CD14-positive monocyte (primary cell): ENCODE results near the gene ADK. TPM values are rescaled to one million over a fixed set of nuclear protein-coding genes. Genes with fewer than 3 reads are reported as not detected.

Source experiments
- DNase-seq, 3 donors: peaks; one replicate each; pipeline ENCODE4 v3.0.0-alpha.2; 2011 to 2022
- H2AFZ ChIP-seq: 2 replicates; pipeline ENCODE4 v1.6.0; 2012; ENCODE audit warnings: mild to moderate bottlenecking, low read depth, low read length, inconsistent platforms; ENCODE audit not compliant: insufficient read depth, poor library complexity, severe bottlenecking
- H3K27ac ChIP-seq, 2 donors: 1 replicate in 1 of 2; 2 replicates in 1 of 2; pipeline ENCODE4 v1.5.1; 2012 to 2013; ENCODE audit warnings: low read length in 2 of 2, control low read depth in 1 of 2, inconsistent platforms in 1 of 2, low read depth in 1 of 2, mild to moderate bottlenecking in 1 of 2
- H3K27me3 ChIP-seq, 2 donors: one replicate each; pipeline versions ENCODE4 v1.6.0 to v1.6.1; 2011 to 2013; ENCODE audit warnings: low read length in 2 of 2; ENCODE audit not compliant: control insufficient read depth in 2 of 2, insufficient read depth in 2 of 2
- H3K36me3 ChIP-seq, 2 donors: replicated peaks in 1 of 2; 1 replicate in 1 of 2; 2 replicates in 1 of 2; pipeline versions ENCODE4 v1.5.1 to v1.6.1; 2012 to 2013; ENCODE audit warnings: low read length in 2 of 2, control low read depth in 1 of 2, inconsistent platforms in 1 of 2, mild to moderate bottlenecking in 1 of 2; ENCODE audit not compliant: insufficient read depth in 2 of 2, control insufficient read depth in 1 of 2
- H3K4me1 ChIP-seq, 2 donors: 1 replicate in 1 of 2; 2 replicates in 1 of 2; pipeline versions ENCODE4 v1.5.1 to v1.6.1; 2012 to 2013; ENCODE audit warnings: low read length in 2 of 2, control low read depth in 1 of 2, inconsistent platforms in 1 of 2, mild to moderate bottlenecking in 1 of 2, moderate library complexity in 1 of 2; ENCODE audit not compliant: insufficient read depth in 2 of 2, control insufficient read depth in 1 of 2
- H3K4me2 ChIP-seq: replicated peaks from 2 replicates; pipeline ENCODE3; 2012; ENCODE audit warnings: low read length, moderate library complexity, mild to moderate bottlenecking; ENCODE audit not compliant: poor library complexity, severe bottlenecking; ENCODE audit errors: extremely low read depth
- H3K4me3 ChIP-seq, 3 experiments: fragments of 200-600 bp in 1 of 3; sonication (generic) in 1 of 3; replicated peaks in 1 of 3; 1 replicate in 2 of 3; 2 replicates in 1 of 3; pipeline ENCODE4 v1.5.1; 2011 to 2013; ENCODE audit warnings: low read length in 3 of 3, mild to moderate bottlenecking in 3 of 3, control low read depth in 2 of 3, low read depth in 2 of 3, inconsistent platforms in 1 of 3, moderate library complexity in 1 of 3
- H3K79me2 ChIP-seq: 2 replicates; pipeline ENCODE4 v1.6.0; 2012; ENCODE audit warnings: mild to moderate bottlenecking, control low read depth, inconsistent platforms, low read length, moderate library complexity; ENCODE audit not compliant: insufficient read depth
- H3K9ac ChIP-seq: 2 replicates; pipeline ENCODE4 v1.6.0; 2017; ENCODE audit warnings: low read length, mild to moderate bottlenecking; ENCODE audit not compliant: insufficient read depth, poor library complexity, severe bottlenecking
- H3K9me3 ChIP-seq, 2 donors: replicated peaks in 1 of 2; 1 replicate in 1 of 2; 2 replicates in 1 of 2; pipeline versions ENCODE4 v1.5.1 to v1.6.1; 2012 to 2013; ENCODE audit warnings: low read length in 2 of 2, control low read depth in 1 of 2; ENCODE audit not compliant: control insufficient read depth in 1 of 2, insufficient read depth in 1 of 2
- H4K20me1 ChIP-seq: 2 replicates; pipeline ENCODE4 v1.6.0; 2012; ENCODE audit warnings: mild to moderate bottlenecking, low read length, control low read depth, moderate library complexity; ENCODE audit not compliant: insufficient read depth
- H3K27ac Mint-ChIP-seq, 7 donors: one replicate each; pipeline ENCODE4 v1.8.0; 2020; ENCODE audit warnings: mild to moderate bottlenecking in 7 of 7, mixed read lengths in 7 of 7, moderate library complexity in 6 of 7, inconsistent platforms in 2 of 7
- H3K27me3 Mint-ChIP-seq, 3 donors: one replicate each; pipeline ENCODE4 v1.8.0; 2021 to 2022; ENCODE audit warnings: low read depth in 3 of 3, mild to moderate bottlenecking in 3 of 3, mixed read lengths in 3 of 3, moderate library complexity in 3 of 3, inconsistent platforms in 1 of 3
- H3K36me3 Mint-ChIP-seq, 2 donors: one replicate each; pipeline ENCODE4 v1.8.0; 2020; ENCODE audit warnings: mixed read lengths in 2 of 2, inconsistent platforms in 1 of 2, mild to moderate bottlenecking in 1 of 2
- H3K4me1 Mint-ChIP-seq: one replicate; pipeline ENCODE4 v1.8.0; 2020; ENCODE audit warnings: mild to moderate bottlenecking, mixed read lengths
- H3K4me3 Mint-ChIP-seq, 2 donors: one replicate each; pipeline ENCODE4 v1.8.0; 2020; ENCODE audit warnings: mild to moderate bottlenecking in 2 of 2, mixed read lengths in 2 of 2, moderate library complexity in 1 of 2
- H3K9me3 Mint-ChIP-seq, 7 donors: one replicate each; pipeline ENCODE4 v1.8.0; 2020 to 2022; ENCODE audit warnings: mixed read lengths in 7 of 7, mild to moderate bottlenecking in 6 of 7, moderate library complexity in 6 of 7, inconsistent platforms in 2 of 7
- WGBS: methylation state at CpG from one replicate; pipeline ENCODE4 v1.1.5; 2013; ENCODE audit warnings: missing lambda C conversion rate; ENCODE audit not compliant: insufficient coverage; 5-methylcytosine and 5-hydroxymethylcytosine counted together
- intact Hi-C, 2 donors: fragments of 100-400 bp; cut with micrococcal nuclease; formaldehyde crosslinking; loops; one replicate each; pipeline versions ENCODE4 v1.15.0 to v1.15.1; 2023
- polyA plus RNA-seq, 3 donors: library from polyadenylated mRNA; depleted of rRNA in 1 of 3; unstranded in 2 of 3; stranded (reverse) in 1 of 3; fragments of 300-500 nt in 2 of 3; fragments of >200 nt in 1 of 3; fragmentation: Illumina TruSeq in 2 of 3; gene quantifications; 1 replicate in 2 of 3; 2 replicates in 1 of 3; pipeline ENCODE4 v1.2.3, GENCODE V29; 2012 to 2021
- TF ChIP-seq, protein P1 (sequence below): fragments of 200-600 bp; IDR thresholded peaks from one replicate; pipeline ENCODE4 v1.8.0; 2022; ENCODE audit warnings: antibody characterized with exemption, mild to moderate bottlenecking

The ADK gene
- polyA plus RNA-seq, 3 donors: 6.4 to 38.2 (median 35.7) TPM

DNA sequence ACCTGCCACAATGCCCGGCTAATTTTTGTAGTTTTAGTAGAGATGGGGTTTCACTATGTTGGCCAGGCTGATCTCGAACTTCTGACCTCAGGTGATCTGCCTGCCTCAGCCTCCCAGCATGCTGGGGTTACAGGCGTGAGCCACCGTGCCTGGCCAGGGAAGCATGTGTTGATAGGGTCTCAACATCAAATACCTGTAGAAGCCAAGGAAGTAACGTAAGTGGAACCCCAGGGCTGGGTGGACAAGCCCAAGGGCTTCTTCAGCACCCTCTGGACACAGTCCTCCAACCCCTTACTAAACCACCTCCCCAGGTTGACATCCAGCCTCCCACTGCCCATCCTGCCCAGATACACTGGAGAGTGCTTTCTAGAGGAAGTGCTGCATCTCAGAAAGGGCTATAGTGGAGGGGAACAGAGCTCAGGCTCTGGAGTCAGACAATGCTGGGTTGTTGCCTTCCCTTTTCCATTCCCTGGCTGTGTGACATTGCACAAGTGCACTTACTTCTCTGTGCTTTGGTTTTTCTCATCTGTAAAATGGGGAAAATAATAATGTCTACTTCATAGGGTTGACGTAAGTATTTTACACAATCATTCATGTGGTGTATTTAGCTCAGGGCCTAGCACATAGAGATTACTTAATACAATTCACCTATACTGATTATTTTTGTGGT, 601.5 kb downstream of the ADK start:
- no peaks in the 10 kb centered on the region for H3K79me2 ChIP-seq

DNA sequence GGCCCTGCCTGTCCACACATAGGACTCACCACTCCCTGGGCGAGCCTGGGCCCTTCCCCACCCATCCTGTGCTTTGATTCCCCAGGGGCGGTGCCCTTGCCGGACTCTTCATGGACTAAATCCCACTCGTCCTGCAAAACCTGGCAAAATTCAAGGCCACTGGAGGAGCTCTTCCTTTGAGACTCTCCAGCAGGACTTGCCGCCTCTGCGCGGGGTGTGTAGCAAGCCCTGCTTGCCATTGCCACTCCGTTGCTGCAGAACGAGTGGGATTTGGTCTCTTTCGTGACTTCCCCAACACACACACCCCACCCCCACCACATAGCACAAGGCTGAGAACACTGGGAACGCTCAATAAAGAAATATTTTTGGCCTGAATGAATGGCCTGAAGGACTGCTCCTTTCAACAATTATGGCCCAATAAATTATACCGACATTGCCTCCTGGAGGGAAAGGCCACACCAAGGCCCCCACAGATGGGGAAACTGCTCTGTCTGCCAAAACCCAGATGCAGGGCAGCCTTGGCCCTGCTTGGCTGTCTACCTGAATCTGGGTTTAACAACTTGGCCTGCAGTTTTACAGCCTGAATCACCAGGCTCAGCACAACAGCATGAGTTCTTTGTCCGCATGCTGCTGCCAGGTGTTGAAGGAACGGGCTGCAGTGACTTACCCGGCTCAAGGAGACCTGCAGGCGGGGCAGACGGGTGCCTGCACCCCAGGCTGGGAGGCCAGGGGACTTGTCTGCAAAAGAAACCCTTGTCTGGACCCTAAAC, 602.6 kb downstream of the ADK start:
- Mint-ChIP-seq H3K9me3 (peaks cover 0 to 1% (median 0%) of the 10 kb centered on the region in 7 donors), H3K4me3 (no peak overlapping the region), H3K27ac (peak overlapping the region in 3 of 7 donors; percentile 2 to 20 (median 15)), H3K27me3 (no peaks in the 10 kb centered on the region), H3K4me1 (peaks cover 38% of the 10 kb centered on the region), H3K36me3 (no peaks in the 10 kb centered on the region)
- Histone ChIP-seq H3K27ac (no peak overlapping the region), H3K9me3 (no peaks in the 10 kb centered on the region), H3K27me3 (no peaks in the 10 kb centered on the region), H3K36me3 (no peaks in the 10 kb centered on the region), H3K9ac (no peak overlapping the region), H3K4me2 (no peak overlapping the region), H3K79me2 (no peaks in the 10 kb centered on the region), H3K4me3 (no peak overlapping the region), H3K4me1 (peaks cover 32 to 34% of the 10 kb centered on the region in 2 donors), H4K20me1 (no peaks in the 10 kb centered on the region), H2AFZ (no peak overlapping the region)
- 90% methylated on average over 10 of the region's 17 CpGs for WGBS
- no peak for DNase-seq
- intact Hi-C loops: no loop called here
- TF ChIP-seq, protein P1, sequence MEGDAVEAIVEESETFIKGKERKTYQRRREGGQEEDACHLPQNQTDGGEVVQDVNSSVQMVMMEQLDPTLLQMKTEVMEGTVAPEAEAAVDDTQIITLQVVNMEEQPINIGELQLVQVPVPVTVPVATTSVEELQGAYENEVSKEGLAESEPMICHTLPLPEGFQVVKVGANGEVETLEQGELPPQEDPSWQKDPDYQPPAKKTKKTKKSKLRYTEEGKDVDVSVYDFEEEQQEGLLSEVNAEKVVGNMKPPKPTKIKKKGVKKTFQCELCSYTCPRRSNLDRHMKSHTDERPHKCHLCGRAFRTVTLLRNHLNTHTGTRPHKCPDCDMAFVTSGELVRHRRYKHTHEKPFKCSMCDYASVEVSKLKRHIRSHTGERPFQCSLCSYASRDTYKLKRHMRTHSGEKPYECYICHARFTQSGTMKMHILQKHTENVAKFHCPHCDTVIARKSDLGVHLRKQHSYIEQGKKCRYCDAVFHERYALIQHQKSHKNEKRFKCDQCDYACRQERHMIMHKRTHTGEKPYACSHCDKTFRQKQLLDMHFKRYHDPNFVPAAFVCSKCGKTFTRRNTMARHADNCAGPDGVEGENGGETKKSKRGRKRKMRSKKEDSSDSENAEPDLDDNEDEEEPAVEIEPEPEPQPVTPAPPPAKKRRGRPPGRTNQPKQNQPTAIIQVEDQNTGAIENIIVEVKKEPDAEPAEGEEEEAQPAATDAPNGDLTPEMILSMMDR: no peak

More for the DNA sequence above, 601.5 kb downstream of the ADK start:
- H3K36me3 Mint-ChIP-seq: no peaks in the 10 kb centered on the region
- Histone ChIP-seq H3K9ac (no peak overlapping the region), H3K4me3 (no peak overlapping the region), H4K20me1 (no peaks in the 10 kb centered on the region), H3K4me1 (peaks cover 34 to 37% of the 10 kb centered on the region in 2 donors), H3K9me3 (no peaks in the 10 kb centered on the region), H3K27ac (no peak overlapping the region), H2AFZ (no peak overlapping the region), H3K27me3 (no peaks in the 10 kb centered on the region), H3K4me2 (no peak overlapping the region), H3K36me3 (no peaks in the 10 kb centered on the region)
- WGBS: 94% methylated on average over 4 of the region's 6 CpGs
- TF ChIP-seq, protein P1: no peak
- peaks cover 49% of the 10 kb centered on the region for H3K4me1 Mint-ChIP-seq
- peak in 2 of 3 donors; percentile 2 to 14 for DNase-seq
- no peaks in the 10 kb centered on the region for H3K27me3 Mint-ChIP-seq
- no peak overlapping the region for H3K4me3 Mint-ChIP-seq
- intact Hi-C loops: no loop called here
- no peak overlapping the region for H3K27ac Mint-ChIP-seq
- peaks cover 0 to 1% (median 0%) of the 10 kb centered on the region in 7 donors for H3K9me3 Mint-ChIP-seq
